Nephron progenitor cell (in vitro differentiated cells): ENCODE results near the gene FLT1.

Experiments used
- DNase-seq: peaks from one replicate; pipeline ENCODE4 v3.0.0; 2021
- H3K27ac Mint-ChIP-seq: 2 replicates; pipeline ENCODE4 v1.8.0; 2021; ENCODE audit warnings: mild to moderate bottlenecking, moderate library complexity, mixed read lengths
- H3K27me3 Mint-ChIP-seq: 2 replicates; pipeline ENCODE4 v1.8.0; 2021; ENCODE audit warnings: mild to moderate bottlenecking, low read depth, mixed read lengths; ENCODE audit not compliant: poor library complexity
- H3K36me3 Mint-ChIP-seq: 2 replicates; pipeline ENCODE4 v1.8.0; 2021; ENCODE audit warnings: low read depth, mixed read lengths
- H3K4me1 Mint-ChIP-seq: 2 replicates; pipeline ENCODE4 v1.8.0; 2021; ENCODE audit warnings: mixed read lengths
- H3K4me3 Mint-ChIP-seq: 2 replicates; pipeline ENCODE4 v1.8.0; 2021; ENCODE audit warnings: mild to moderate bottlenecking, moderate library complexity, mixed read lengths
- H3K9me3 Mint-ChIP-seq: 2 replicates; pipeline ENCODE4 v1.8.0; 2021; ENCODE audit warnings: mild to moderate bottlenecking, moderate library complexity, mixed read lengths
- TF ChIP-seq, protein P1 (sequence below): fragments of 200-600 bp; sonication (generic); IDR thresholded peaks from 2 replicates; pipeline ENCODE4 v1.5.0; 2021; ENCODE audit warnings: antibody characterized with exemption

The FLT1 gene

DNA sequence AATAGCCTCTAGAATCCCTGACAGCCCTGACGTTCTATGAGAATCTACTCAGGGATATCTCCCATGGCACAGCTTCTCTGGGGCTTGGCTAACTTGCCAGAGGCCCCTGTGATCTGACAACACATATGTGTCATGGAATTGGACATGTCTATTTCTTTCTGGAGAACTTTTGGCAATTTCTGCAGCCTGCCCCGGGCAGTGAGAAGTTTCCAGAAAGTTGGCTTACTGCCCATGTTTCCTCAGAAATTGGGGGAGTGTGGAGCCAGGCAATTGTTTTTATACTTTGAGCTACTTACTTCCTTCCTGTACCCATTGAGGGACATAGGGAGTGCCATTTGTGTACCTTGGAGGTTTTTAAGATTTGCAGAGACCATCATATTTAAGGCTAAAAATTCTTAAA is 98.9 kb downstream of the FLT1 start:
- H3K4me1 Mint-ChIP-seq = peaks cover 35% of the 10 kb centered on the region
- no peaks in the 10 kb centered on the region for H3K9me3 Mint-ChIP-seq
- H3K27me3 Mint-ChIP-seq = no peaks in the 10 kb centered on the region
- no peak overlapping the region for H3K4me3 Mint-ChIP-seq
- no peak for DNase-seq
- no peaks in the 10 kb centered on the region for H3K36me3 Mint-ChIP-seq
- no peak overlapping the region for H3K27ac Mint-ChIP-seq
- TF ChIP-seq, protein P1, sequence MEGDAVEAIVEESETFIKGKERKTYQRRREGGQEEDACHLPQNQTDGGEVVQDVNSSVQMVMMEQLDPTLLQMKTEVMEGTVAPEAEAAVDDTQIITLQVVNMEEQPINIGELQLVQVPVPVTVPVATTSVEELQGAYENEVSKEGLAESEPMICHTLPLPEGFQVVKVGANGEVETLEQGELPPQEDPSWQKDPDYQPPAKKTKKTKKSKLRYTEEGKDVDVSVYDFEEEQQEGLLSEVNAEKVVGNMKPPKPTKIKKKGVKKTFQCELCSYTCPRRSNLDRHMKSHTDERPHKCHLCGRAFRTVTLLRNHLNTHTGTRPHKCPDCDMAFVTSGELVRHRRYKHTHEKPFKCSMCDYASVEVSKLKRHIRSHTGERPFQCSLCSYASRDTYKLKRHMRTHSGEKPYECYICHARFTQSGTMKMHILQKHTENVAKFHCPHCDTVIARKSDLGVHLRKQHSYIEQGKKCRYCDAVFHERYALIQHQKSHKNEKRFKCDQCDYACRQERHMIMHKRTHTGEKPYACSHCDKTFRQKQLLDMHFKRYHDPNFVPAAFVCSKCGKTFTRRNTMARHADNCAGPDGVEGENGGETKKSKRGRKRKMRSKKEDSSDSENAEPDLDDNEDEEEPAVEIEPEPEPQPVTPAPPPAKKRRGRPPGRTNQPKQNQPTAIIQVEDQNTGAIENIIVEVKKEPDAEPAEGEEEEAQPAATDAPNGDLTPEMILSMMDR = no peak

- H3K36me3 Mint-ChIP-seq = no peaks in the 10 kb centered on the region
- H3K27ac Mint-ChIP-seq = no peak overlapping the region
- DNase-seq = no peak
- TF ChIP-seq, protein P1 = no peak
- H3K27me3 Mint-ChIP-seq = no peaks in the 10 kb centered on the region
- no peaks in the 10 kb centered on the region for H3K9me3 Mint-ChIP-seq
- peaks cover 41% of the 10 kb centered on the region for H3K4me1 Mint-ChIP-seq
- H3K4me3 Mint-ChIP-seq = no peak overlapping the region
These were observed 100.5 kb downstream of the FLT1 start for GRCh38 chr13:28394422-28394821.

- no peaks in the 10 kb centered on the region for H3K9me3 Mint-ChIP-seq
- DNase-seq = no peak
- no peaks in the 10 kb centered on the region for H3K27me3 Mint-ChIP-seq
- H3K27ac Mint-ChIP-seq = peak overlapping the region; percentile 41
- peaks cover 52% of the 10 kb centered on the region for H3K4me1 Mint-ChIP-seq
- H3K4me3 Mint-ChIP-seq = no peak overlapping the region
- H3K36me3 Mint-ChIP-seq = no peaks in the 10 kb centered on the region
- TF ChIP-seq, protein P1 = no peak
These were observed 101.9 kb downstream of the FLT1 start for GRCh38 chr13:28392896-28393505.

GRCh38 chr13:28392428-28392827 is 102.5 kb downstream of the FLT1 start:
- TF ChIP-seq, protein P1 = no peak
- Mint-ChIP-seq H3K27ac (peak overlapping the region; percentile 52), H3K9me3 (no peaks in the 10 kb centered on the region), H3K27me3 (no peaks in the 10 kb centered on the region), H3K4me1 (peaks cover 58% of the 10 kb centered on the region), H3K36me3 (no peaks in the 10 kb centered on the region), H3K4me3 (no peak overlapping the region)
- DNase-seq = no peak

DNA sequence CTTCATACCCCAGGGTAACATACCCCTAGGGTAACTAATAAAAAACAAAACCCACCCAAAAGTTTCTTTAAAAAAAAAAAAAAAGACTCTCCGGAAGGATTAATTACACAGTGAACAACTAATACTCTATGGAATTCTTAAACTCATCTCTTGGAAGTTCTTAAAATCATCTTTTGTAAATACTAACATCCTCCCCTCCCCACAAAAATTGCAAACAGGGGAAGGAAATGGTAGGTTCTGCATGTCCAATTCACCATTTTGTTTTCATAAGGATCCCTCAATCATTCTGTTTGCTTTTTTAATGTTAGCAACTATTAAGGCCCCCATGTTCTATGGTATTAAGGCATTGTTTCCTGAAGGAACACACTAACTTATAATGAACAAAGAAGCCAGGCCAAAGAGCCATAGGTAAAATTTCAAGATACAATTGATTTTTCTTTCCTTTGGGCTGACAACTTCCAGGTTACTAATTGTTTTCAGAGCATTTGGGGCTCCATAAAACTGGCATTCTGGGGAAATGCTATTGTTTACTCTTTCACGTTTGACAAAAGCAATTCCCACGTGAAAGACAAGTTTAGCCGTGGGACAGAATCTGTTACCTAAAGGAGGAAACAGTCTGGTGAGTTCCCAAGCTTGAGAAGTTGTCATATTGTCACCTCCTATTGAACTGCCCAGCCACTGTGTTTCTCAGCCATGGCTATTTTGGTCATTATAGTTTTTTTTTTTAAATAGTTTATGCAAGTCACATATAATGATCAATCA is 107.0 kb downstream of the FLT1 start:
- no peak overlapping the region for H3K27ac Mint-ChIP-seq
- TF ChIP-seq, protein P1 = no peak

GRCh38 chr13:28385362-28385761 is 109.6 kb downstream of the FLT1 start:
- TF ChIP-seq, protein P1 = no peak
- no peak for DNase-seq
- H3K9me3 Mint-ChIP-seq = no peaks in the 10 kb centered on the region

More for the DNA sequence above, 107.0 kb downstream of the FLT1 start:
- H3K4me3 Mint-ChIP-seq = no peak overlapping the region
- no peak for DNase-seq
- peaks cover 61% of the 10 kb centered on the region for H3K4me1 Mint-ChIP-seq
- H3K9me3 Mint-ChIP-seq = no peaks in the 10 kb centered on the region
- no peaks in the 10 kb centered on the region for H3K36me3 Mint-ChIP-seq
- no peaks in the 10 kb centered on the region for H3K27me3 Mint-ChIP-seq

More at GRCh38 chr13:28385362-28385761, 109.6 kb downstream of the FLT1 start:
- H3K27me3 Mint-ChIP-seq = no peaks in the 10 kb centered on the region
- no peak overlapping the region for H3K27ac Mint-ChIP-seq
- H3K36me3 Mint-ChIP-seq = no peaks in the 10 kb centered on the region
- H3K4me1 Mint-ChIP-seq = peaks cover 43% of the 10 kb centered on the region
- H3K4me3 Mint-ChIP-seq = no peak overlapping the region
